HepG2 (cell line): ENCODE measurements around the gene TOE1. TPM values are rescaled to one million over a fixed set of nuclear protein-coding genes. Genes with fewer than 3 reads are reported as not detected.
A peak's percentile ranks its signal among the peaks of the same experiment; 100 is the strongest.

Experiments
- ARNT ChIP-seq: fragments of 450-650 bp; IDR thresholded peaks from 2 replicates; pipeline ENCODE4 v1.6.1; 2017
- ATM ChIP-seq: fragments of 450-650 bp; IDR thresholded peaks from 2 replicates; pipeline ENCODE4 v1.7.1; 2017; ENCODE audit warnings: mild to moderate bottlenecking, borderline replicate concordance
- GABPB1 ChIP-seq: IDR thresholded peaks from 2 replicates; pipeline ENCODE4 v1.6.1; 2016; ENCODE audit warnings: mild to moderate bottlenecking, missing genetic modification reagents, moderate library complexity, missing compliant biosample characterization
- HMG20B ChIP-seq: conservative IDR thresholded peaks from 2 replicates; pipeline ENCODE4 v1.6.1; 2016; ENCODE audit warnings: missing genetic modification reagents, missing compliant biosample characterization
- HNRNPK ChIP-seq: fragments of 200-400 bp; formaldehyde crosslinking; IDR thresholded peaks from 2 replicates; pipeline ENCODE4 v1.6.1; 2018; ENCODE audit warnings: low read length, low read depth, moderate library complexity, mild to moderate bottlenecking; ENCODE audit not compliant: poor library complexity, severe bottlenecking
- JUNB ChIP-seq: sonication (generic); formaldehyde crosslinking; IDR thresholded peaks from 2 replicates; pipeline ENCODE4 v1.8.0; 2022; ENCODE audit warnings: missing genetic modification reagents, mild to moderate bottlenecking, borderline replicate concordance
- NCOR1 ChIP-seq: fragments of 200-600 bp; sonication (generic); IDR thresholded peaks from 2 replicates; pipeline ENCODE4 v1.7.0; 2017; ENCODE audit warnings: antibody characterized with exemption, low read length, borderline replicate concordance
- NFE2L1 ChIP-seq: sonication (generic); formaldehyde crosslinking; IDR thresholded peaks from 2 replicates; pipeline ENCODE4 v1.4.0; 2020; ENCODE audit warnings: missing genetic modification reagents, mild to moderate bottlenecking, borderline replicate concordance
- NFE2L2 ChIP-seq: fragments of 150-350 bp; IDR thresholded peaks from 2 replicates; pipeline ENCODE4 v1.6.1; 2014; ENCODE audit warnings: low read length
- RFX1 ChIP-seq: fragments of 450-650 bp; IDR thresholded peaks from 2 replicates; pipeline ENCODE4 v1.6.1; 2017
- SNAPC2 ChIP-seq: sonication (generic); formaldehyde crosslinking; IDR thresholded peaks from 2 replicates; pipeline ENCODE4 v1.8.1; 2022; ENCODE audit warnings: mild to moderate bottlenecking, missing genetic modification reagents
- U2AF2 ChIP-seq: fragments of 200-400 bp; formaldehyde crosslinking; IDR thresholded peaks from 2 replicates; pipeline ENCODE4 v1.6.1; 2017; ENCODE audit warnings: low read depth, mild to moderate bottlenecking, low read length
- ZFAT ChIP-seq: sonication (generic); formaldehyde crosslinking; conservative IDR thresholded peaks from 2 replicates; pipeline ENCODE4 v1.8.1; 2023; ENCODE audit warnings: missing genetic modification reagents, inconsistent platforms
- ZFP36L2 ChIP-seq: sonication (generic); formaldehyde crosslinking; IDR thresholded peaks from 2 replicates; pipeline ENCODE4 v1.4.0; 2020; ENCODE audit warnings: missing genetic modification reagents
- ZNF207 ChIP-seq: fragments of 450-650 bp; IDR thresholded peaks from 2 replicates; pipeline ENCODE4 v1.6.1; 2016; ENCODE audit warnings: antibody characterized with exemption, borderline replicate concordance
- ZNF292 ChIP-seq: sonication (generic); formaldehyde crosslinking; IDR thresholded peaks from 2 replicates; pipeline ENCODE4 v1.8.1; 2022; ENCODE audit warnings: mild to moderate bottlenecking, low read depth, missing genetic modification reagents, borderline replicate concordance
- ZNF354B ChIP-seq: sonication (generic); formaldehyde crosslinking; IDR thresholded peaks from 2 replicates; pipeline ENCODE4 v1.8.0; 2022; ENCODE audit warnings: mild to moderate bottlenecking, missing genetic modification reagents
- ZNF367 ChIP-seq: sonication (generic); formaldehyde crosslinking; IDR thresholded peaks from 2 replicates; pipeline ENCODE4 v1.4.0; 2020; ENCODE audit warnings: missing genetic modification reagents, borderline replicate concordance
- ZNF44 ChIP-seq: sonication (generic); formaldehyde crosslinking; IDR thresholded peaks from 2 replicates; pipeline ENCODE4 v1.5.1; 2020; ENCODE audit warnings: mild to moderate bottlenecking, missing genetic modification reagents
- ZNF607 ChIP-seq: sonication (generic); formaldehyde crosslinking; IDR thresholded peaks from 2 replicates; pipeline ENCODE4 v1.5.1; 2020; ENCODE audit warnings: missing genetic modification reagents, mild to moderate bottlenecking, borderline replicate concordance
- ZNF703 ChIP-seq: sonication (generic); formaldehyde crosslinking; IDR thresholded peaks from 2 replicates; pipeline ENCODE4 v1.5.1; 2020; ENCODE audit warnings: missing genetic modification reagents, mild to moderate bottlenecking, moderate library complexity, borderline replicate concordance
- ZNF782 ChIP-seq: sonication (generic); formaldehyde crosslinking; IDR thresholded peaks from 2 replicates; pipeline ENCODE4 v1.4.0; 2020; ENCODE audit warnings: missing genetic modification reagents, mild to moderate bottlenecking, borderline replicate concordance
- polyA plus RNA-seq, 8 experiments: library from polyadenylated mRNA; depleted of rRNA in 3 of 8; stranded (reverse) in 7 of 8; unstranded in 1 of 8; fragments of >200 nt; fragmentation: Illumina TruSeq in 4 of 8; extraction: Trizol in 4 of 8; gene quantifications; 2 replicates each; pipeline versions ENCODE4 v1.2.1 to v1.2.3, GENCODE V29; 2011 to 2016; ENCODE audit warnings: low read depth in 4 of 8, missing spikeins in 1 of 8, mixed read lengths in 1 of 8; ENCODE audit not compliant: insufficient read depth in 1 of 8
- total RNA-seq, 5 experiments: library from RNA; depleted of rRNA; stranded (reverse); fragments of >200 nt; fragmentation: Illumina TruSeq; extraction: Trizol; gene quantifications; 2 replicates each; pipeline ENCODE4 v1.2.3, GENCODE V29; 2016; ENCODE audit warnings: low read depth in 1 of 5
- TF ChIP-seq, protein P1 (sequence below): sonication (generic); formaldehyde crosslinking; IDR thresholded peaks from 2 replicates; pipeline ENCODE4 v1.4.0; 2020; ENCODE audit warnings: missing genetic modification reagents, borderline replicate concordance
- TF ChIP-seq, protein P2 (sequence below), 2 experiments: sonication (generic) in 1 of 2; formaldehyde crosslinking in 1 of 2; IDR thresholded peaks; 2 replicates each; pipeline versions ENCODE4 v1.4.0 to v1.6.1; 2018 to 2020; ENCODE audit warnings: missing genetic modification reagents in 2 of 2, borderline replicate concordance in 1 of 2, low read depth in 1 of 2, mild to moderate bottlenecking in 1 of 2, missing biosample characterization in 1 of 2

Gene TOE1
- total and polyA plus RNA-seq, 2 of the 13 experiments (the other 11 are each of a cell fraction or from before 2014, with no cell fraction given), result 14.1 to 19.0 TPM

DNA sequence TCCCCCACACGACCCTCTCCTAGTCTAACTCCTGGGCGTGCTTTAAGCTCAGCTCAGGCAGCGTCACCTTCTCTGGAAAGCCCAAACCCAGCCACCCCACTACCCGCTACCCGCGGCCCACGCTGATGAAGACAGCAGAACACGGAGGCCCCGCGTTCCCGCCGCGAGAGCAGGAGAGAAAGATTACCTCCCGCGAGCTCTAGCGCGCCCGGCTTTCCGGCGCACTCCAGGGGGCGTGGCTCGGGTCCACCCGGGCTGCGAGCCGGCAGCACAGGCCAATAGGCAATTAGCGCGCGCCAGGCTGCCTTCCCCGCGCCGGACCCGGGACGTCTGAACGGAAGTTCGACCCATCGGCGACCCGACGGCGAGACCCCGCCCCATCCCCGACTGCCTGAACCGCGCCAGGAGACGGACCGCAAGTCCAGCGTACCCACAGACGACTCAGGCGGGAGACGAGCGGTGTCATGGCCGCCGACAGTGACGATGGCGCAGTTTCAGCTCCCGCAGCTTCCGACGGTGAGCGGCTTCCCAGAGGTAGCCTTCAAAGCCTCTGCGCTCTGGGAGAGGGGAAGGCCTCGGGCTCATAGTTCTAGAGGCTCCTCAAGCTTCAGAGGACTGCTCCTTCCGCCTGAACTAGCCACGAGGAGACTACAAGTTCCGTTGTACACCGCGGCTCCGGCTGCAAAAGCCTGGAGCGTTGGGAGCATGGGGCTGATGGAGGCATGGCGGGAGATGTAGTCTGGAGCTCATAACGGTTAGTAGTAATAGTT, at the start of gene TOE1, which contains the start of gene MUTYH (continued):
- peak; percentile 94 for TF ChIP-seq GABPB1
- TF ChIP-seq ZFAT (CRISPR knock-in tag), result no peak
- TF ChIP-seq ZNF207, result no peak
- TF ChIP-seq, protein P1, sequence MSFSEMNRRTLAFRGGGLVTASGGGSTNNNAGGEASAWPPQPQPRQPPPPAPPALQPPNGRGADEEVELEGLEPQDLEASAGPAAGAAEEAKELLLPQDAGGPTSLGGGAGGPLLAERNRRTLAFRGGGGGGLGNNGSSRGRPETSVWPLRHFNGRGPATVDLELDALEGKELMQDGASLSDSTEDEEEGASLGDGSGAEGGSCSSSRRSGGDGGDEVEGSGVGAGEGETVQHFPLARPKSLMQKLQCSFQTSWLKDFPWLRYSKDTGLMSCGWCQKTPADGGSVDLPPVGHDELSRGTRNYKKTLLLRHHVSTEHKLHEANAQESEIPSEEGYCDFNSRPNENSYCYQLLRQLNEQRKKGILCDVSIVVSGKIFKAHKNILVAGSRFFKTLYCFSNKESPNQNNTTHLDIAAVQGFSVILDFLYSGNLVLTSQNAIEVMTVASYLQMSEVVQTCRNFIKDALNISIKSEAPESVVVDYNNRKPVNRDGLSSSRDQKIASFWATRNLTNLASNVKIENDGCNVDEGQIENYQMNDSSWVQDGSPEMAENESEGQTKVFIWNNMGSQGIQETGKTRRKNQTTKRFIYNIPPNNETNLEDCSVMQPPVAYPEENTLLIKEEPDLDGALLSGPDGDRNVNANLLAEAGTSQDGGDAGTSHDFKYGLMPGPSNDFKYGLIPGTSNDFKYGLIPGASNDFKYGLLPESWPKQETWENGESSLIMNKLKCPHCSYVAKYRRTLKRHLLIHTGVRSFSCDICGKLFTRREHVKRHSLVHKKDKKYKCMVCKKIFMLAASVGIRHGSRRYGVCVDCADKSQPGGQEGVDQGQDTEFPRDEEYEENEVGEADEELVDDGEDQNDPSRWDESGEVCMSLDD (CRISPR knock-in tag), result peak; percentile 25; the same call in 1 of the 2 replicates
- no peak for TF ChIP-seq RFX1
- TF ChIP-seq NFE2L2, result no peak
- peak; percentile 67; the same call in 1 of the 2 replicates for TF ChIP-seq ZNF292 (CRISPR knock-in tag)
- TF ChIP-seq ZFP36L2 (CRISPR knock-in tag), result no peak
- peak; percentile 69; the same call in 1 of the 2 replicates for TF ChIP-seq ZNF703 (CRISPR knock-in tag)
- peak; percentile 24; the same call in 1 of the 2 replicates for TF ChIP-seq HMG20B (CRISPR knock-in tag)
- TF ChIP-seq NCOR1, result peak; percentile 67; the same call in 1 of the 2 replicates
- TF ChIP-seq ARNT, result no peak
- TF ChIP-seq U2AF2, result no peak
- TF ChIP-seq ZNF367 (CRISPR knock-in tag), result no peak
- no peak for TF ChIP-seq ZNF607
- TF ChIP-seq ZNF782 (CRISPR knock-in tag), result 0 out of 2 replicates have a peak, but pooled peaks have one; percentile 21
- TF ChIP-seq SNAPC2, result 0 out of 2 replicates have a peak, but pooled peaks have one; percentile 52
- TF ChIP-seq, protein P2, sequence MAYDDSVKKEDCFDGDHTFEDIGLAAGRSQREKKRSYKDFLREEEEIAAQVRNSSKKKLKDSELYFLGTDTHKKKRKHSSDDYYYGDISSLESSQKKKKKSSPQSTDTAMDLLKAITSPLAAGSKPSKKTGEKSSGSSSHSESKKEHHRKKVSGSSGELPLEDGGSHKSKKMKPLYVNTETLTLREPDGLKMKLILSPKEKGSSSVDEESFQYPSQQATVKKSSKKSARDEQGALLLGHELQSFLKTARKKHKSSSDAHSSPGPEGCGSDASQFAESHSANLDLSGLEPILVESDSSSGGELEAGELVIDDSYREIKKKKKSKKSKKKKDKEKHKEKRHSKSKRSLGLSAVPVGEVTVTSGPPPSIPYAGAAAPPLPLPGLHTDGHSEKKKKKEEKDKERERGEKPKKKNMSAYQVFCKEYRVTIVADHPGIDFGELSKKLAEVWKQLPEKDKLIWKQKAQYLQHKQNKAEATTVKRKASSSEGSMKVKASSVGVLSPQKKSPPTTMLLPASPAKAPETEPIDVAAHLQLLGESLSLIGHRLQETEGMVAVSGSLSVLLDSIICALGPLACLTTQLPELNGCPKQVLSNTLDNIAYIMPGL (CRISPR knock-in tag; IDR thresholded peaks at IDR 0.05; ENCODE audit: borderline replicate concordance in 1 of 2, low read depth in 1 of 2), result peak; percentile 75 to 86
- no peak for TF ChIP-seq JUNB (CRISPR knock-in tag)
- TF ChIP-seq ZNF354B (CRISPR knock-in tag), result no peak
- TF ChIP-seq ATM, result no peak
- TF ChIP-seq HNRNPK, result no peak
- no peak for TF ChIP-seq NFE2L1 (CRISPR knock-in tag)
- no peak for TF ChIP-seq ZNF44 (CRISPR knock-in tag)
